ENCODE data around the gene ASPSCR1. TPM values are rescaled to one million over a fixed set of nuclear protein-coding genes. Genes with fewer than 3 reads are reported as not detected.

ASPSCR1 gene
- total and polyA plus RNA-seq, 2 donors, result 18.0 to 28.6 TPM

DNA sequence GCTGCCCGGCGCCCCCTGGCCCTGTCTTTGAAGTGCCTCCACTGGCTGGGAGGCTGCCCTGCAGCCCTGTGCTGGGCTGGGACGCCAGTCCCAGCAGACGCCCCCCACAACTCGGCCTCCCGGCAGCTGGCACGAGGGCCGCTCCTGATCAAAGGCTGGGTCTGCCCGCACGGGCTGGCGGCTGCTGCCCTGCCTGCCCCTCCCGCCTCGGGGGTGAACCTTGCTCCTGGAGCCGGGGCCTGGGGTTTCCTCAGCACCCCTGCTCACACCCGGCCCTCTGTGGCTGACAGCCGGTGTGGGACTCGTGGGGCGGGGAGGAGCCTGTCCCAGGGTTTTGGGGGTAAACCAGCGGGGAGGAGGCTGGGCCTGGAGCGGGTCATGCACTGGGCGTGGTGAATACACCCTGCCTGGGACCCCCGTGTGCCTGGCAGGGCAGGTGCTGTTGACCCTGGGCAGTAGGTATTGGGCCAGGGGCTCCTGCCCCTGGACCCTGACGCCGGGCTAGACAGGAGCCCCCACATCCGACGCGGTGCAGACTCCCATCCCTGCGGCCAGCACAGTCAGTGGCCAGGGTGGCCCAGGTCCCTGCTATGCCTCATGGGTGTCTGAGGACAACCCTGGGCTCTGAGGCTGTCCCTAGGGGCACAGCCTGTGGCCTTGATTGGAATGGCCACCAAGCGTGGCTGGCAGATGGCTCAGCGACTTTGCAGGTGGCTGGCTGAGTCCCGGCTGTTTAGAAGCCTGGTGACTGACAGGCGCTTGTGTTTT, 23.6 kb downstream of the ASPSCR1 start:
- peaks cover 2% of the 10 kb centered on the region for H3K36me3 ChIP-seq (ENCODE audit: insufficient read depth)
- no peak overlapping the region for H3K27ac ChIP-seq (ENCODE audit: low read depth)
- whole genome bisulfite sequencing, result 87% methylated on average over 32 of the region's 32 CpGs
- no peaks in the 10 kb centered on the region for H3K4me1 ChIP-seq (ENCODE audit: insufficient read depth)
- H3K4me3 ChIP-seq (ENCODE audit: low read depth, low read length), result no peak overlapping the region
- DNase-seq (ENCODE audit: extremely low spot score), result no peak

DNA sequence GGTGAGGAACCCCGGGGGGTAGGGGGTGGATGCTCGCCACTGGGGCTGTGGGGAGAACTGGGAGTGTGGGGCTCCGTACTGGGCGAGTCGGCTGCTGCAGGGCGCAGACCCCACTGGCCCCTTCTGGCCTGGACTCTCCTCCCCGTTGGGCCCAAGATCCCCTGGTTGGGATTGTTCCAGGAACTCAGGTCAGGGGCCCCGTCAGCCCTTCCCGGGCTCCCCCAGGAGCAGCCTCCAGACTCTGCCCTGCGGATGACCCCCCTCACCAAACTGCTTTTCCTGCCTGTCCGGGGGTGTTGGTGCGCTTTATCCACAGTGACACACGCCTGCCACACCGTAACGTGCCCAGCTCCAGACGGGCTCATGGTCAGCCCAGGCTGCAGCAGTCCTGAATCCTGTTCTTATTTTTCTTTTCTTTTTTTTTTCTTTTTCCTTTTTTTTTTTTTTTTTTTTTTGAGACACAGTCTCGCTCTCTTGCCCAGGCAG, 24.2 kb downstream of the ASPSCR1 start:
- Histone ChIP-seq H3K4me3 (ENCODE audit: low read depth, low read length) (no peak overlapping the region), H3K4me1 (ENCODE audit: insufficient read depth) (no peaks in the 10 kb centered on the region), H3K27ac (ENCODE audit: low read depth) (no peak overlapping the region), H3K36me3 (ENCODE audit: insufficient read depth) (peaks cover 2% of the 10 kb centered on the region)
- WGBS, result 85% methylated on average over 17 of the region's 17 CpGs
- DNase-seq (ENCODE audit: extremely low spot score), result no peak

DNA sequence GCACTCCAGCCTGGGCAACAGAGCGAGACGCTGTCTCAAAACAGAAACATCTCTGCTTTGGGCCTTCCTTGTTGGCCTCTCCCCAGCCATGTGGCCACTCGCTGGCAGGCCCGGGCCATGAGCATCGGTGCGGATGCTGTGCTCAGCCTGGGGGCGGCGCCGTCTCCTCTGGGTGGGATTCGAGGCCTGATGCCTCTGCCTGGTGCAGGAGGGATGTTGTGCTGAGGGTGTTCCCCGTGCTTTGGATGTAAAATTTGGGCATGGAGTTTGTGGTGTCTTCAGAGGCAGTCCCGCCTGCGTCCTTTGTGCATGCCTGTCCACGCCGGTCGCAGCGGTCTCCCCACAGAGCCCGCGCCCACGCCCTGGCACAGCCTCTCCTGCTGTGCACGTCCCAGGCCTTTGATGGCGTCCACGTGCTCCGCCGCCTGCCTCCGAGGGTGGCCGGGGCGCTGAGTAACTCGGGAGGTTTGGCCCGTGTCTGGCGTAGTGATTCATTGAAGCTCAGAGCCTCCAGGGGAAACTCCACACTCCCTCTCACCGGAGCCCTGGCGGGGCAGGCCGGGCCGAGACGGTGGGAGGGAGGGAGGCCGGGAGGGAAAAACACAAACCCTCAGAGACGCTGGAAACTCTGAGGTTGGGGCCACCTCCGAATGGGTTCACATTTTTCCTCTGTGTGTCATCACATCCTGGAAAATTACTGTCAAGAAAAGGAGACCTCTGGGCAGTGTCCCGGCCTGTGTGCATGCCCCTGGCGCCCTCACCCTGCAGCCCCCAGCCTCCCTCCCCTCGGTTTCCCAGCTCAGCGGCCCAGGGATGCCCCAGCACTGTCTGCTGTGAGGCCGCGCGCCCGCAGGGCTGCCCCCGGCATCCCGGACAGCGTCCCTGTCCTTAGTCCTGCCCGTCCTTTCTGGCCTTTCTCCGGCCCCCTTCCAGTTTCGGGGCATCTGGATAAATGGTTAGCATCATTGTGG, 26.3 kb downstream of the ASPSCR1 start:
- Histone ChIP-seq H3K4me1 (ENCODE audit: insufficient read depth) (no peaks in the 10 kb centered on the region), H3K27ac (ENCODE audit: low read depth) (peak overlapping the region; percentile 0), H3K4me3 (ENCODE audit: low read depth, low read length) (no peak overlapping the region), H3K36me3 (ENCODE audit: insufficient read depth) (no peaks in the 10 kb centered on the region)
- DNase-seq (ENCODE audit: extremely low spot score), result no peak
- 53% methylated on average over 53 of the region's 53 CpGs for WGBS

DNA sequence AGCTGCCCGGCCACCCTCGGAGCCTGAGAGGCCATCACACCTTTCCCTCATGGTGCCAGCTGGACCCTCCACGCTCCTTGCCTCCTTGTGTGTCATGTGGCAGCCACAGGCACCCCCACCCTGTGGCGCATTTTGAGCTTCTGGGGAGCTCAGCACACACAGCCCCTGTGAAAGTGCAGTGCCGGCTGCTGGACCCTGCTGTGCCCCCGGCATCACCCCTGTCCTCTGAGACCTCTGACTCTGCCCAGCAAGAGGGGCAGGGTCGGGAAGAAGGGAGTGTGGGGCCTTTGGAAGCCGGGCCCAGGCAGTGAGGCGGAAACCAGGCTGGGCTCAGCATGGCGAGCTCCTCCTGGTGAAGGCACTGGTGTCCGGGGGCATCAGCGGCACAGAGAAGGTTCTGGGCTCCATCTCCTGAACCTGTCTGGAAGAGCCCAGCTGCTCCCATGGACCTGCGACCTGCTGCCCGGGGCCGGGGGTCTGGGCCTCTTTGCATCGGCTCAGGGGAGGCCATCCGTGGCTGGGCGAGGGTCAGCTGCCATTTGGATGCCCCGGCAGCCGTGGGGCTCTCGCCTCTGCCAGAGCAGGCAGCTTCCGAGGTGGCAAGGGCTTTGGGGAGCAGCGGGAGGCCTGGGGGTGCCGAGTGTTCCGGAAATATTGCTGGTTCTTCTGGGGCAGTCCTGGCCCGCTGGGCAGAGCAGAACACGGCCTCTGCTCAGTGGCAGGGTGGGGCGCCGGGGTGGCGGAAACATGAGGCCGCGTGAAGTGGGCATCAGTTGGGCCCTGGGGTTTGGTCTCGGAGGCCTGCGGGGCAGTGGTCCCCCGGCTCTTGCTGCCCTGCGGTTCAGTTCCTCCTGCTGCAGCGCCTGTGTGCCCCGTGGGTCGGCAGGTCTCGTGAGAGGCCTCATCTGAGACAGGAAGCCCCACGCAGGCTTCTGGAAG, 27.4 kb downstream of the ASPSCR1 start:
- DNase-seq (ENCODE audit: extremely low spot score), result no peak
- Histone ChIP-seq H3K36me3 (ENCODE audit: insufficient read depth) (no peaks in the 10 kb centered on the region), H3K27ac (ENCODE audit: low read depth) (peak overlapping the region; percentile 0), H3K4me3 (ENCODE audit: low read depth, low read length) (no peak overlapping the region), H3K4me1 (ENCODE audit: insufficient read depth) (no peaks in the 10 kb centered on the region)
- 91% methylated on average over 41 of the region's 41 CpGs for WGBS

DNA sequence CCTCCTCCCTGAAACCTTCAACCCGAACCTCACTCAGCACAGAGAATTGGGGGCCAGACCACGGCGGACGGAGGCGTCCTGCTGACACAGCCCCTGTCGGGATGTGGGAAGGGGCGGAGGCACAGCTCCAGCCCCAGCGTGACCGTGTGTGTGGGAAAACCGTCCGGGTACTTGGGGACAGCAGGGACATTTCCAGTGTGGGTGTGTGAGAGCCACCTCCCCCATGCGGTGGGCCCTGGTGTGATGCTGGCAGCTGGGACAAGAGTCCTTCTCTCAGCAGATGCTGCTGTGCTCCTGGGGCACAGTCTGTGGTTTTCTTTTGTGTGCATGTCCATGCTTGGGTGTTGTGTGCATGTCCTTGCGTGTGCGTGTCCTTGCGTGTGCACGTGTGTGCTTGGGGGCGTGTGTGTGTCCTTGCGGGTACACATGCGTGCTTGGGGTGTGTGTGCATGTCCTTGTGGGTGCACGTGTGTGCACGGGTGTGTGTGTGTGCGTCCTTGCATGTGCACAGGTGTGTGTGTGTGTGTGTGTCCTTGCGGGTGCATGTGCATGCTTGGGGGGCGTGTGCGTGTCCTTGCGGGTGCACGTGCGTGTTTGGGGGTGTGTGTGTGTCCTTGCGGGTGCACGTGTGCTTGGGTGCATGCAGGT, 28.4 kb downstream of the ASPSCR1 start:
- Histone ChIP-seq H3K36me3 (ENCODE audit: insufficient read depth) (no peaks in the 10 kb centered on the region), H3K4me3 (ENCODE audit: low read depth, low read length) (no peak overlapping the region), H3K4me1 (ENCODE audit: insufficient read depth) (no peaks in the 10 kb centered on the region), H3K27ac (ENCODE audit: low read depth) (no peak overlapping the region)
- WGBS, result 85% methylated on average over 30 of the region's 30 CpGs
- DNase-seq (ENCODE audit: extremely low spot score), result no peak

DNA sequence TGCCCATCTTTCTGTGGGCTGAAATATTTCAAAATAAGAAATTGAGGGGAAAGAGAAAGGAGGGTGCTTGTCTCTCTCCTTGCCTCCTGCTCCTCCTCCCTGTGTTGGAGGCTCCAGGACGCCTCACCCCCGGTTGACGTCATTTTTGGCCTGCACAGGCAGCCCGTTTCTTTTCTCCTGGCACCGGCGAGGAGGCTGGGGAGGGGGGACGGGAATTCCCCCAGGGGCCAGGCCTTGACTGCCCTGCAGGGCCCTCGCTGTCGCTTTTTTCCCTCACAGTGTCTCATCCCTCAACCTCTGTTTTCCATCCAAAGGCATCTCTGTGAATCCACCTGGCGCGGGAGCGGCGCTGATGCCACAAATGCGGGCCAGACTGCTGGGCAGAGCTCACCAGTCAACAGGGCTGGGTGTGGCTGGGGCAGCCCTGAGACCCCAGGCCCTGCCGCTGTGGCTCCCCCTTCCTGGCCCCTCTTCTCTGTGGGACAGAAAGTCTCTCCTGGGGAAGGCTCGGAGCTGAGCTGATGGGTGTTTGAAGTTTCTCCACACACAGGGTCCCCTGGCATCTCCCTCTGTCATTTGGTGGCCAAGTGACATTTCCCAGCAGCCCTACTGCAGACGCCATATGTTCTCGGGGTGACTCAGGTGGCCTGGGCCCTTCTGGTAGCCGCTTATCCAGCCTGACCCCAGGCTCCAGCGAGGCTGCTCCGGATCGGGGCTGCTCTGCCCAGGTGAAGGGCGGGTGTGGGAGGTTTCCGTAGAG, 29.2 kb downstream of the ASPSCR1 start:
- Histone ChIP-seq H3K36me3 (ENCODE audit: insufficient read depth) (no peaks in the 10 kb centered on the region), H3K27ac (ENCODE audit: low read depth) (no peak overlapping the region), H3K4me1 (ENCODE audit: insufficient read depth) (no peaks in the 10 kb centered on the region), H3K4me3 (ENCODE audit: low read depth, low read length) (no peak overlapping the region)
- no peak for DNase-seq (ENCODE audit: extremely low spot score)
- 53% methylated on average over 24 of the region's 24 CpGs for WGBS

DNA sequence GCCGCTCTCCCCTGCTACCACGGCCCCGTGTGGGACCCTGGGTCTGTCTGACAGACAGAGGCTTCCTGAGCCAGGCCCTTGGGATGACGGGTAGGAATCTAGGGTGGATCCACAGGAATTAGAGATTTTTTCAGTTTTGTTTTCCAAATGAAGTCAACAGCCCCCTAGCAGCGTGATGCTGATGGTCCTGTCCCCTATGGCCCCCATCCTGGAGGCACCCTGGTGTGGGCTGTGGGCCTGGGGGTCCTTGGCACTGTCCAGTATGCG, 29.7 kb downstream of the ASPSCR1 start:
- WGBS, result 80% methylated on average over 6 of the region's 6 CpGs
- no peaks in the 10 kb centered on the region for H3K4me1 ChIP-seq (ENCODE audit: insufficient read depth)
- no peak for DNase-seq (ENCODE audit: extremely low spot score)
- H3K36me3 ChIP-seq (ENCODE audit: insufficient read depth), result no peaks in the 10 kb centered on the region
- H3K27ac ChIP-seq (ENCODE audit: low read depth), result no peak overlapping the region
- H3K4me3 ChIP-seq (ENCODE audit: low read depth, low read length), result no peak overlapping the region

DNA sequence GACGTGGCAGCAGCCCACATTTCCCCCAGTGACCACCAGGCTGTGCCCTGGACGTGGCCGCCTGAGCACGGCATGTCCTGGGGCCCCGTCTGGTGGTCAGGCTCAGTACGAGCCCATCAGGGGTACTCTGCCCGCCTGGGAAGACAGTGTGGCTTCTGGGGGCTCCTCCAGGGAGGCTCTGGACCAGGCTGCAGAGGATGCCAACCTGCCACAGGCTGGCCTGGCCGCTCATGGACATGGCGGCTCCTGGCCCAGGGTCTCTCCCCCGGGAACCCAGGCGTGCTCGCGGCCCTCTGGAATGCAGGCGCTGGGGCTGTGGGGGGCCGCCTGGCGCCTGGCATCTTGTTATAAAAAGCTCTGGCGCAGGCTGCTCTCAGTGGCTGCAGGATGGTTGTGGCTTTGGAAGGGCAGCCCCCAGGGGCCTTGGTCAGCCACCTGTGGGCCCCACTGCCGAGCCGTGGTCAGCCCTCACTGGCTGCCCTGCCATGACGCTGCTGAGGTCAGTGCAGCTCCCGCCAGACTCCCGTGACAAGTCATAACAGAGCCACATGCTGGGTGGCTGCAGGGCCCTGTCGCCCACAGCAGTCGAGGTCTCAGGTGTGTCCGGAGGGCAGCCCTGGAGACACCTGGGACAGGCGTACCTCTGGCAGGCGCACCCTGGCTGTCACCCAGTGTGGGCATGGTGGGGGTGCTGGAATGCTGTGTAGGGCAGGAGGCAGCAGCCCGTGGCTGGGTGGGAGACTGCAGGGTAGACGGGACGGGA, 30.2 kb downstream of the ASPSCR1 start:
- H3K4me1 ChIP-seq (ENCODE audit: insufficient read depth), result no peaks in the 10 kb centered on the region
- H3K36me3 ChIP-seq (ENCODE audit: insufficient read depth), result no peaks in the 10 kb centered on the region
- no peak for DNase-seq (ENCODE audit: extremely low spot score)
- H3K4me3 ChIP-seq (ENCODE audit: low read depth, low read length), result no peak overlapping the region
- no peak overlapping the region for H3K27ac ChIP-seq (ENCODE audit: low read depth)
- WGBS, result 89% methylated on average over 30 of the region's 30 CpGs

DNA sequence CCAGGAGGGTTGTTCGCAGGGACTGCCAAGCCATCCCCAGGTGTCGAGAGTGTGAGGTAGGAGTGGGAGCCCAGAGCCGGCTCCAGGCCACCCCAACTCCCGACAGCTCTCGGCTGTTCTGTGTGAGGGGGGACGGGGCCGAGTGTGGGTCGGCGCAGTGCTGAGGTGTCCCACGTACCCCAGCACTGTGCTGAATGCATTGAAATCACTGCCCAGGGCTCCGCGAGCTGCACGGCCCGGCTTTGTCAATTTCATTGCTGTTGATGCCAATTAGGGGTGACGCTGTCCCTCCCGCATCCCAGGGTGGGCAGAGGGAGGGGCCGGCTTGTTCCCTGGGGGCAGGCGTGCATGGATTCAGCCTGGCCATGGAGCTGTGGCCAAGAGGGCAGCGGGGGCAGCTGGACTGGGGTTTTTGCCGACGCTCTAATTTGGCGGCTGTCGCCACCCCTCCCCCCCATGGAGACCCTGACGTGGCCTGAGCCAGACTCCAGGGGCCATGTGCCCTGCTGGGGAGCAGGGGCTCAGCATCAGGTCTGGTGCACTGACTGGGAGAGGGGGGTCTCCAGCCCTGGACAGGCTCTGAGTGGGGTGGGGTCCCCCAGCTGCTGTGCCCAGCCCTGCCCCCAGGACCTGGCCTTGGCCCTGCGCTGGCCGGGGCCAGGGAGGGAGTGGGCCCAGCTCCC, 31.0 kb downstream of the ASPSCR1 start:
- no peak for DNase-seq (ENCODE audit: extremely low spot score)
- Histone ChIP-seq H3K27ac (ENCODE audit: low read depth) (no peak overlapping the region), H3K4me3 (ENCODE audit: low read depth, low read length) (no peak overlapping the region), H3K4me1 (ENCODE audit: insufficient read depth) (no peaks in the 10 kb centered on the region), H3K36me3 (ENCODE audit: insufficient read depth) (no peaks in the 10 kb centered on the region)
- 83% methylated on average over 26 of the region's 26 CpGs for WGBS

DNA sequence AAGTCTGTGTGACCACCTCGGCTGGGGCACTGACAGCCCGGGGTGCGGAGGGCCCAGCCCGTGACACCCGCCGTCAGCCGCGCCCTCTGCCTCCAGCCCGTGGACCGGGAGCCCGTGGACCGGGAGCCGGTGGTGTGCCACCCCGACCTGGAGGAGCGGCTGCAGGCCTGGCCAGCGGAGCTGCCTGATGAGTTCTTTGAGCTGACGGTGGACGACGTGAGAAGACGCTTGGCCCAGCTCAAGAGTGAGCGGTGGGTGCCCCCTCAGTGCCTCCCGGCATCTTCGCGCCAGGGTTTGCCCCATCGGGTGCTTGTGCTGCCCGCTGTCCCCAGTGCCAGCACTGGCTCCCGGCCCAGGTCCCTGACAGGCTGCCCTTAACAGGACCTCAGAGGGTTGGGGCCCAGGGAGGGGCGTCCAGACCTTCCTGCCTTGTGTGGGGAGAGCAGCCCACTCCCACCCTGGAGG, 31.5 kb downstream of the ASPSCR1 start:
- WGBS, result 91% methylated on average over 28 of the region's 28 CpGs
- no peak for DNase-seq (ENCODE audit: extremely low spot score)
- H3K4me3 ChIP-seq (ENCODE audit: low read depth, low read length), result no peak overlapping the region
- H3K27ac ChIP-seq (ENCODE audit: low read depth), result no peak overlapping the region
- no peaks in the 10 kb centered on the region for H3K4me1 ChIP-seq (ENCODE audit: insufficient read depth)
- no peaks in the 10 kb centered on the region for H3K36me3 ChIP-seq (ENCODE audit: insufficient read depth)

DNA sequence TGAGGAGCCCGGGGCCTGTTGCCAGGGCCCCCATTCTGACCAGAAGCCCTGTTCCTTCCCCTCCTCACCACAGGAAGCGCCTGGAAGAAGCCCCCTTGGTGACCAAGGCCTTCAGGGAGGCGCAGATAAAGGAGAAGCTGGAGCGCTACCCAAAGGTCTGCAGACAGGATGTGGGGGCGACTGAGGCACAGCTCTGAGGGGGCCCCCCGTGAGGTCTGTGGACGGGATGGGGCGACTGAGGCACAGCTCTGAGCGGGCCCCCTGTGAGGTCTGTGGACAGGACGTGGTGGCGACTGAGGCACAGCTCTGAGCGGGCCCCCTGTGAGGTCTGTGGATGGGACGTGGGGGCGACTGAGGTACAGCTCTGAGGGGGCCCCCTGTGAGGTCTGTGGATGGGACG, 32.0 kb downstream of the ASPSCR1 start:
- no peak overlapping the region for H3K27ac ChIP-seq (ENCODE audit: low read depth)
- WGBS, result 87% methylated on average over 15 of the region's 15 CpGs
- no peak overlapping the region for H3K4me3 ChIP-seq (ENCODE audit: low read depth, low read length)
- DNase-seq (ENCODE audit: extremely low spot score), result no peak
- H3K36me3 ChIP-seq (ENCODE audit: insufficient read depth), result no peaks in the 10 kb centered on the region
- no peaks in the 10 kb centered on the region for H3K4me1 ChIP-seq (ENCODE audit: insufficient read depth)

Data from urinary bladder (tissue), 4 donors.